SIG-M5 treated with dmso at 0.1 percent for 504 hours (cell line): ENCODE measurements around the gene EPGN.

Source experiments
- DNase-seq: peaks from one replicate; lab custom pipeline; 2025; ENCODE audit not compliant: unreplicated experiment; lab: John Stamatoyannopoulos, UW

EPGN gene

DNA sequence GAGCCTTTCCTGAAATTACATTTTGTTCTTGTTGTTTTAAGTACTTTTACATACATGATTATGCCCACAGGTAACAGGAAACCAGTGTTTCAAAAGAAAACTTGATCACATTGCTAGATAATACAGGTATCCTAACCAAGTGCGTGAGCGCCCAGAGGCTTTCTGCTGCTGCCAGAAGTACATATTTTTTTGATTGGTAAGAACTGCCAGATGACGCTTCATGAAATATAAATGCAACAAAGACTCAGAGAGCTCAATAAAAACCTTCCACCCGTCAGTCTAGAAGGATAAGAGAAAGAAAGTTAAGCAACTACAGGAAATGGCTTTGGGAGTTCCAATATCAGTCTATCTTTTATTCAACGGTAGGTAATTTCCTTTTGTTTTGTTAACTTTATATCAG is at the start of gene EPGN:
EPGN (plus strand) TSS at position 256 of the 400 bp plus-strand sequence; CDS start at position 320, 64 bp downstream.
- DNase-seq = no peak

- no peak for DNase-seq
Measured at GRCh38 chr4:74258963-74259362, 49.3 kb upstream of the EPGN start.

GRCh38 chr4:74260036-74260435 is 48.2 kb upstream of the EPGN start:
- DNase-seq = no peak

DNA sequence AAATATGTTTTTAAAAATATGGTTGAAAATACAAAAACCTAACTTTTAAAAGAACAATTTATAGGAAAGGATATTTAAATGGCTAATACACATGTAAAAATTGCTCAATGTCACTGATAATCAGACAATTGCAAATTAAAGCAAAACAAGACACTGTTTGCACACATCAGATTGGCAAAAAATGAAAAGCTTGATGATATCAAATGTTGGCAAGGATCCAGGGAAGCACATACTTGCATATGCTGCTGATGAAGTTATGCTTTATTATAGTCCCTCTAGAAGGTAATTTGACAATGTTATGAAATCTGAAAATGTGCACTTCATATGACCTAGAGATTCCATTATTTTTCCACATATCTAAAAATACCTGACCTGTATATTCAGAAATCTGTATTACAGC is 45.7 kb upstream of the EPGN start:
- DNase-seq = no peak

DNA sequence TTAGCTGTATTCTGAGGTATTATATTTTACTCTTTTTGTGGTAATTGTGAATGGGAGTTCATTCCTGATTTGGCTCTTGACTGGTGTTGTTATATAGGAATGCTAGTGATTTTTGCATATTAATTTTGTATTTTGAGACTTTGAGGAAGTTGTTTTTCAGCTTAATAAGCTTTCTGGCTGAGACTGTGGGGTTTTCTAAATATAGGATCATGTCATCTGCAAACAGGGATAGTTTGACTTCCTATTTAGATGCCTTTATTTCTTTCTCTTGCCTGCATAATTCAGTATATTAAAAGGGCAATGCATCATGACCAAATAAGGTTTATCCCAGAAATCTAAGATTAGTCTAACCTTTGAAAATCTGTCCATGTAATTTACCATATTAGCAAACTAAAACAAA is 44.7 kb upstream of the EPGN start:
- no peak for DNase-seq

DNA sequence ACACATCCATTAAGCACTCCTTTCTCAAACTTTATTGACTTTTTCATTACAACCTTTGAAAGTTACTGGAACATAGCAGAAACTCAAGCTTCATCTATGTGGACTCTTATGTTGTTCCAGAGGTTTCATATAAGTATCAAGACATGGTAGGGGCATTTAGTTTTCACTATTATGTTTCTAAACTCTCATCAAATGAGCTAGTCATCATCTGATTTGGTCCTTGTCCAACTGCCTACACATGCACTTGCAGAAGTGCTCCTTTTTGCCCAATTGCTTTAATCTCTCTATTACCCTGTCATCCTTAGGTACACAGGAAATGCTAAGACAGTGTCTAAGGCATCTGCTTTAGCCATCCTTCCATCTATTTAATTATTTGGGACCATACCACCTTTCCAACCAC is 42.2 kb upstream of the EPGN start:
- no peak for DNase-seq

DNA sequence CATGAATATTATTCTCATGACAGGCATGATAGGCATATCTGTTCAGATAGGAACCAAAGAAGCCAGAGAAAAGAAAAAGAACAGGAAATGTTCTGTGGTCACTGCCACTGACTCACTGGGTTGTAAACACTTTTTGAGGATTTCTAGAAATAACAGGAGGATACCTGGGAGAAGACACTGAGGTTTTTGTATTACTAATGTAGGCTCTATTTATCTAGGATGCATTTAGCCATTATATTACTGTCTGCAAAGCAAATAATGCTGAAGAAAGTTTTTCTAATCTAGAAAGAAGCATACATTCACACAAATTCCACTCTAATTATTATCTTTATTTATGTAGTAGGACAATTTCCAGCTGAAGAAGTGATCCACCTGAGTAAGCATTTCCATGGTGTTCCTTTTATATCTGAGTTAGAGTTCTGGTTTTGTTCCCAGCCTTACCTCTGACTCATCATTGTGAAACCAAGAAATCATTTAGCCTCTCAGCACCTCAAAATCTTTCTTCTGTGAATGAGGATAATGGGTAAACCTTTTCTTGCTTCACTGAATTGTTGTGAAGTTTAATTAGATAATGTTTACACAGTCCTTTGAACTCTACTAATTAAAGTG is 40.2 kb upstream of the EPGN start:
- no peak for DNase-seq

DNA sequence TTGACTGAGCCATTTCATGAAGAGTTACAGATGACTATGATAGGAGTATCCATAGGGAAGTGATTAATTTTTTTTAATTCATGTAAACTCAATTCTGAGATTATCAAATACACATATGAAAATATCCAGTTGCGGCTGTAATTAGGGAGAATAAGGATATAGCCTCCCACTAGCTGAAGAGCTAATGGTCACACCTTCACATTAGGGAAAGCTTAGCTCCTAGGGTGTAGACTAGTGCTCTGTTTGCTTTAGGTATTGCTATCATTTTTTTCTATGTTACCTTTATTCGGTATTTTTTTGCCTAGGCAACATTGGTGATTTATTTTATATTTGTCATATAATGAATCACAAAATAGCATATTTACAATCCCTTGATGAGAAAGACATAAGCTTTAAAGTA is 39.6 kb upstream of the EPGN start:
- DNase-seq = no peak

- no peak for DNase-seq
Measured at GRCh38 chr4:74278490-74278889, 29.8 kb upstream of the EPGN start.

DNA sequence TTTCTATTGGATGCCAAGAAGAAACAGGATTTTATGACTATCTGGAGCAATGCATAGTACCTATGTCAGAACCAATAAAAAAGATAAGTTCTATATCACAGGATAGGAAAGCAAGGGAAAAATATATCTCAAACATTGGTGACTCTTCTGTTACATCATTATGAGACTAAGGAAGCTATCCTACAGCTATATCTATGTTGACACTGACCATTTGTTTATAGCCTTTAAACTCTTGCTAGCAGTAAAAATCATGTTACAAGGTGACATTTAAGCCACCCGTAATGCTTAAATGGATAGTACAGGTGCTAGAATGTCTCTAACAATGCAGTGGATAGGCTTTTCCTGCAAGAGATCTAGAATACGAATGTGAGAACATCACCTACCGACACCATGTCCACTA is 28.6 kb upstream of the EPGN start:
- DNase-seq = no peak

DNA sequence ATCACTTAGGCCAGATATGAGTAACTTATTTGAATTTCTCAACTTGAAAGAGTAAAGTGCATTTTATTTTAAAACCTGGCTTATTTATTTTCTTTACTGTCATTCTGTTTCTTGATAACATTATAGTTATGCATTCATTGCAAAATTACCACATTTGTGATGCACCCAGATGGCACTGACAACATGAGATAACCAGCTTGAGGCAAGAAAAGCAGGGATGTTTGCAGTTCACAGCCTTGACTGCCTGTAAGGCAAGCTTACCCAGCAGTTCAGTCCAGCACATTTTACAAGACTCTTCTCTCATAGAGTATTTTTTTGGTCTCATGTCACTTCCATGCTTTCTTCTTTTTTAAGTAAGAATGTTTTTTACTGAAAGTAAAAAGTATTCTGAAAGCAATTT is 25.3 kb upstream of the EPGN start:
- DNase-seq = no peak

DNA sequence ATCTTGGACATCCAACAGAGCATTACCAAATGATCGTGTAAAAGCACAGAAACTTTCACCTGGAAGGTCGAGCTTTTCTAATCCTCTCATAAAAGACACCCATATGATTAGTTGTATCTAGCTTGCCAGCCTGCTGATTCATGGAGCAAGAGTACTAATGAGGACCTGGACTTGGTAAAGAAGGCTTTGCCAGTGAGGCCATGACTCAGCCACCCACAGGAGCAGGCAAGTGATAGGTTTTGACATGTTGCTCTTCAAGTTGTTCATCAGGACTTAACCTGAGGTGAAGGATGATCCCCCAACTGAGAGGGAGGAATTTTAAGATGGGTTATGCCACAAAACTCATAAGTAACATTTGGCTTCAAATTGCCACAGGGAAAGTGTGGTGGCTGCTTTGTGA is 24.7 kb upstream of the EPGN start:
- no peak for DNase-seq

DNA sequence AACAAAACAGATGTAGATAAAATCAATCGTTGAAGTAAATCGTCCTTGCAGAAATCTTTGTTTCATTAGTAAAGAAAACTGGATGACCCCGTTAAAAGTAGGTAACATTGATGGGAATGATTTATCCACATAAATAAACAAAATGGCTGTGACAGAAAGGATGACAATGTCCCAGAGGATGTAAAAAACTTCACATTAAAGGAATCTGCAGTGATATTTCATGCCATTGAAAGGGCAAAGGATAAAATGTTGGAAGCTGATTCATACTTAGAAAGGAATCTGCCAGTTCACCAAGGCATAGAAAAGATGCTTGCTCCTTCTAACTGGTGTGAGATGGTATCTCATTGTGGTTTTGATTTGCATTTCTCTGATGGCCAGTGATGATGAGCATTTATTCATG is 24.2 kb upstream of the EPGN start:
- no peak for DNase-seq

- no peak for DNase-seq
Measured at GRCh38 chr4:74287164-74287563, 21.1 kb upstream of the EPGN start.

- no peak for DNase-seq
Measured at GRCh38 chr4:74287791-74288190, 20.5 kb upstream of the EPGN start.

DNA sequence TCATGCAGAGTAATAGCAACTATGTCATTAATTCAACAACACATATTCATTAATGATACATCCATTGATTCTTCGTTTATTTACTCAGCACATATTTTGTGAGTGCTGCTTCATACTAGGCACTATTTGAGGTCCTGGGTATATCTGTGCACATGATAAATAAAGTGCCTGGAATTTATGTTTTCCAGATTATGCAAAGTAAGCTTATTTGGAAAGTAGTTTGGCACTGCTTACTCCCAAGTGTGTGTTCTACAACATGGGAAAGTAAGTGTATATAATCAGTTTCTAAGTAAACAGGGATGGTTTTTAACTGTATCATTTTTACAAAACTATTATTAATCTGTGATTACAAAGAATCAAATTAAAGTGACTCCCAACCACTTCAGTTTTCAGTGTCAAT is 16.8 kb upstream of the EPGN start:
- no peak for DNase-seq

GRCh38 chr4:74292111-74292870 is 16.0 kb upstream of the EPGN start:
- no peak for DNase-seq

DNA sequence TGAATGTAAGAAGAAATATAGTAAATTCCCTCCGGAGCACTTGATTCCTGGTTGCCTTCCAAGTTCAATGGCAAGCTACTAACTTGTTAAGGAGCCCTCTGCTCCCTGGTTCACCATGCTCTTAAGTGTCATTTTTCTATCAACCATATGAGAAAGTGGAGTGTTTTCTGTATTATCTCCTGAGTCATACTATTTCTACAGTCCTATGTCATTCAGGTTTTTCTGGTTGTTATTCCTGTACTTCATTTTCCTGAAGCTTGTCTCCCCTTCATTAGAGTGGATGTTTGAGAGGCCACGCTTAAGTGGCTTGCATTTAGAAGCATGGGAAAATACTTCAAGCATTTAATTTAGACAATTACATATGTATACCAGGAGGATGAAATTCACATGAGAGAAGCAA is 14.7 kb upstream of the EPGN start:
- no peak for DNase-seq

- no peak for DNase-seq
Measured at GRCh38 chr4:74294681-74295080, 13.6 kb upstream of the EPGN start.

- DNase-seq = no peak
Measured at GRCh38 chr4:74297539-74297938, 10.7 kb upstream of the EPGN start.

GRCh38 chr4:74304095-74304625 is 4.1 kb upstream of the EPGN start:
- no peak for DNase-seq

- no peak for DNase-seq
Measured at GRCh38 chr4:74305000-74305399, 3.3 kb upstream of the EPGN start.

GRCh38 chr4:74307170-74307569 is 1.1 kb upstream of the EPGN start:
- DNase-seq = no peak
